ENCODE data around the gene GET4. TPM values are rescaled to one million over a fixed set of nuclear protein-coding genes. Genes with fewer than 3 reads are reported as not detected.

GET4 gene
- total and polyA plus RNA-seq, 2 experiments from 2014 or later, result 26.3 to 26.8 TPM

DNA sequence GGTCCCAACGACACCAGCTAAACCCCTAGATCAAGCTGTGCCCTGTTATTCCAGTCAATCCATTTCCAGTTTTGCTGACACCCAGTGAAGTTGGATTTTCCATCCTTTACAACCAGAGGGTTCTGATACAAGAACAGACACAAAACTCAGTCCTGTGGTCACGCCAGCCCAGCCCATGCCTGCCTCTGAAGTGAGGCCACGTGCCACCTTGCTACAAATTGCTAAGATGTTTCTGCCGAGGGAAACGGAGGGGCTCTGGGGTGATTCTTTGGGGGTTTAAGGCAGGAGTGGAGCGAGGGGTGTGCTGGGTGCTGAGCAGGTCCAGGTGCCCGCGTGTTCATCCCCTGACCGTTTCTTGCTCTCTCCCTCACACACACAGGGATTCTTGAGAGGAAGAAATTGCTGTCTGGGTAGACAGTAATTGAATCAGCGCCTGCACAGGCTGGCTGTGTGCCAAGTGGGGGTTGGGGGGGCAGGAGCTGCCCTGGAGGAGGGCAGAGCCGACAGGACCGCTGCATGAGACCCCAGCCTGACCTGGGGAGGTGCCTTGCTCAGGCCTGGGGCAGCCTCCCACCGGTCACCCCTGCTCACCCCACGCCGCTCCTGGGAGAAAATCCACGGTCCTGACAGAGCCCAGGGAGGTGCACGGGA, 40.1 kb downstream of the GET4 start:
- H3K27me3 ChIP-seq (replicated peaks; ENCODE audit: insufficient read depth), result 0 out of 2 replicates have a peak, but pooled peaks cover 6% of the 10 kb centered on the region
- no peaks in the 10 kb centered on the region for H3K79me2 ChIP-seq (ENCODE audit: insufficient read depth)
- H4K20me1 ChIP-seq (ENCODE audit: insufficient read depth), result no peaks in the 10 kb centered on the region
- DNase-seq, result no peak
- no peak overlapping the region for H3K4me2 ChIP-seq (ENCODE audit: unreplicated experiment)
- H3K9me2 ChIP-seq (ENCODE audit: insufficient read depth), result no peaks in the 10 kb centered on the region
- no peaks in the 10 kb centered on the region for H3K36me3 ChIP-seq (ENCODE audit: low read depth)
- TF ChIP-seq EZH2phosphoT487 (IDR thresholded peaks at IDR 0.05; ENCODE audit: insufficient read depth, low read depth) (no peak), EZH2 (IDR thresholded peaks at IDR 0.05; ENCODE audit: insufficient read depth, poor library complexity, severe bottlenecking) (no peak)
- H3K4me1 ChIP-seq (ENCODE audit: insufficient read depth), result no peaks in the 10 kb centered on the region
- H3K27ac ChIP-seq, result no peak overlapping the region
- H3K9me3 ChIP-seq (ENCODE audit: low read depth), result no peaks in the 10 kb centered on the region
- WGBS, 2 experiments (ENCODE audit: low coverage in 1 of 2, low lambda C conversion rate in 2 of 2, missing lambda C conversion rate in 2 of 2), result 21 to 31% methylated on average over 12 to 17 of the region's 17 CpGs
- in situ Hi-C loops (cut with MboI), result no loop called here
- H3K9ac ChIP-seq, result no peak overlapping the region
- H2AFZ ChIP-seq, result no peak overlapping the region
- H3K4me3 ChIP-seq, result no peak overlapping the region
- no peaks in the 10 kb centered on the region for H3F3A ChIP-seq (ENCODE audit: insufficient read depth)

- Histone ChIP-seq H3K36me3 (ENCODE audit: low read depth) (no peaks in the 10 kb centered on the region), H3K9me2 (ENCODE audit: insufficient read depth) (no peaks in the 10 kb centered on the region), H3K4me3 (no peak overlapping the region), H4K20me1 (ENCODE audit: insufficient read depth) (no peaks in the 10 kb centered on the region), H3K9ac (no peak overlapping the region), H3F3A (ENCODE audit: insufficient read depth) (no peaks in the 10 kb centered on the region), H2AFZ (no peak overlapping the region), H3K27me3 (replicated peaks; ENCODE audit: insufficient read depth) (0 out of 2 replicates have a peak, but pooled peaks cover 6% of the 10 kb centered on the region), H3K4me2 (ENCODE audit: unreplicated experiment) (no peak overlapping the region), H3K9me3 (ENCODE audit: low read depth) (no peaks in the 10 kb centered on the region), H3K27ac (no peak overlapping the region), H3K4me1 (ENCODE audit: insufficient read depth) (no peaks in the 10 kb centered on the region), H3K79me2 (ENCODE audit: insufficient read depth) (no peaks in the 10 kb centered on the region)
- 71 to 78% methylated on average over 25 to 29 of the region's 33 CpGs for WGBS, 2 experiments (ENCODE audit: low coverage in 1 of 2, low lambda C conversion rate in 2 of 2, missing lambda C conversion rate in 2 of 2)
- in situ Hi-C loops (cut with MboI), result no loop called here
- no peak for TF ChIP-seq EZH2phosphoT487 (IDR thresholded peaks at IDR 0.05; ENCODE audit: insufficient read depth, low read depth)
- no peak for TF ChIP-seq EZH2 (IDR thresholded peaks at IDR 0.05; ENCODE audit: insufficient read depth, poor library complexity, severe bottlenecking)
- DNase-seq, result no peak
Measured at GRCh38 chr7:917255-918117, 41.1 kb downstream of the GET4 start.

DNA sequence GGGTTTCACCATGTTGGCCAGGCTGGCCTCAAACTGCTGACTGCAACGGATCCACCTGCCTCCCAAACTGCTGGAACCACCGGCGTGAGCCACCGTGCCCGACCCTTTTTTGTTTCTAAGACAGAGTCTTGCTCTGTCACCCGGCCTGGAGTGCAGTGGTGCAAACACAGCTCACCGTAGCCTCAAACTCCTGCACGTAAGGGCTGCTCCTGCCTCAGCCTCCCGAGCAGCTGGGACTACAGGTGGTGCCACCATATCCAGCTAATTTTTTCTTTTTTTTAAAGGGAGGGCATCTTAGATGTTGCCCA, 41.7 kb downstream of the GET4 start:
- Histone ChIP-seq H3F3A (ENCODE audit: insufficient read depth) (no peaks in the 10 kb centered on the region), H3K27me3 (replicated peaks; ENCODE audit: insufficient read depth) (0 out of 2 replicates have a peak, but pooled peaks cover 6% of the 10 kb centered on the region), H3K4me1 (ENCODE audit: insufficient read depth) (no peaks in the 10 kb centered on the region), H3K9me2 (ENCODE audit: insufficient read depth) (no peaks in the 10 kb centered on the region), H2AFZ (no peak overlapping the region), H3K4me3 (no peak overlapping the region), H3K36me3 (ENCODE audit: low read depth) (no peaks in the 10 kb centered on the region), H3K9me3 (ENCODE audit: low read depth) (no peaks in the 10 kb centered on the region), H3K4me2 (ENCODE audit: unreplicated experiment) (no peak overlapping the region), H3K79me2 (ENCODE audit: insufficient read depth) (no peaks in the 10 kb centered on the region), H3K27ac (no peak overlapping the region), H3K9ac (no peak overlapping the region), H4K20me1 (ENCODE audit: insufficient read depth) (no peaks in the 10 kb centered on the region)
- no peak for DNase-seq
- TF ChIP-seq EZH2phosphoT487 (IDR thresholded peaks at IDR 0.05; ENCODE audit: insufficient read depth, low read depth) (no peak), EZH2 (IDR thresholded peaks at IDR 0.05; ENCODE audit: insufficient read depth, poor library complexity, severe bottlenecking) (no peak)
- in situ Hi-C loops (cut with MboI), result no loop called here
- WGBS, 2 experiments (ENCODE audit: low coverage in 1 of 2, low lambda C conversion rate in 2 of 2, missing lambda C conversion rate in 2 of 2), result 88 to 91% methylated on average over 8 to 9 of the region's 9 CpGs

DNA sequence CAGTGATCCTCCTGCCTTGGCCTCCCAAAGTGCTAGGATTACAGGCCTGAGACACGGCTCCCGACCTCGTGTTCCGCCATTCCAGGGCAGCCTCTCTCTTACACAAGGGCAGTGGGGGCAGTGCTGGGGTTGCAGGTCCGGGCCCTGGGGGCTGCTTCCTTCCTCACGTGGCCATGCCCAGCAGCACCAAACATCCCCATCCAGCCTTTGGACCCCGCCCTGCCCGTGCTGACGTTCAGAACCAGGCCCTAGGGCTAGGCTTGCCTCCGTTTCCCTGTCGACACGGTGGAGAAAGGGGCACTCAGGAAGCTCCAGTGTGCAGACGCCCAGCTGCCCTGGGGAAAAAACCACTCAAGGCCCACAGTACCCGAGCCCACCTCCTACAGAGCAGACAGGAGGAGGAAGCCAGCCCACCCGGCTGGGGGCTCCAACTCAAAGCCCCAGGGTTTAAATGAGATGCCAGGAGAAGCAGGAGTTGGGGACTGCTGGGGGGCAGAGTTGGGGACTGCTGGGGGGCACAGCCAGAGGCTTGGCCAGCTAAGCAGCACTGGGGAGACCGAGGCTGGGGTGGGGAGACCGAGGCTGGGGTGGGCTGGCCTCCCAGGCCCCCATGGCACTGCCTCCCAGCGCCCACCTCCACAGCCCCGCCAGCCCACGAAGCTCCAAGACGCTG, 42.2 kb downstream of the GET4 start:
- H3K79me2 ChIP-seq (ENCODE audit: insufficient read depth), result no peaks in the 10 kb centered on the region
- no peaks in the 10 kb centered on the region for H3K36me3 ChIP-seq (ENCODE audit: low read depth)
- no peak overlapping the region for H3K4me2 ChIP-seq (ENCODE audit: unreplicated experiment)
- H3K9me2 ChIP-seq (ENCODE audit: insufficient read depth), result no peaks in the 10 kb centered on the region
- H2AFZ ChIP-seq, result no peak overlapping the region
- TF ChIP-seq EZH2phosphoT487 (IDR thresholded peaks at IDR 0.05; ENCODE audit: insufficient read depth, low read depth) (no peak), EZH2 (IDR thresholded peaks at IDR 0.05; ENCODE audit: insufficient read depth, poor library complexity, severe bottlenecking) (no peak)
- WGBS, 2 experiments (ENCODE audit: low coverage in 1 of 2, low lambda C conversion rate in 2 of 2, missing lambda C conversion rate in 2 of 2), result 46 to 61% methylated on average over 16 to 21 of the region's 21 CpGs
- in situ Hi-C loops (cut with MboI), result no loop called here
- H3K27ac ChIP-seq, result no peak overlapping the region
- no peaks in the 10 kb centered on the region for H3K4me1 ChIP-seq (ENCODE audit: insufficient read depth)
- no peak overlapping the region for H3K9ac ChIP-seq
- DNase-seq, result no peak
- no peak overlapping the region for H3K4me3 ChIP-seq
- H3K27me3 ChIP-seq (replicated peaks; ENCODE audit: insufficient read depth), result 0 out of 2 replicates have a peak, but pooled peaks cover 6% of the 10 kb centered on the region
- no peaks in the 10 kb centered on the region for H4K20me1 ChIP-seq (ENCODE audit: insufficient read depth)
- H3K9me3 ChIP-seq (ENCODE audit: low read depth), result no peaks in the 10 kb centered on the region
- no peaks in the 10 kb centered on the region for H3F3A ChIP-seq (ENCODE audit: insufficient read depth)
